Ishikawa (cell line): ENCODE data around the gene P3H2.
A peak's percentile ranks its signal among the peaks of the same experiment; 100 is the strongest.

Experiments
- CEBPB ChIP-seq: IDR thresholded peaks from 2 replicates; pipeline ENCODE4 v1.6.1; 2012
- CREB1 ChIP-seq: IDR thresholded peaks from 2 replicates; pipeline ENCODE4 v1.6.1; 2012; ENCODE audit warnings: low read depth
- EGR1 ChIP-seq: IDR thresholded peaks from 2 replicates; pipeline ENCODE4 v1.6.1; 2012
- EP300 ChIP-seq: IDR thresholded peaks from 2 replicates; pipeline ENCODE4 v1.6.1; 2012; ENCODE audit warnings: borderline replicate concordance
- FOXM1 ChIP-seq: IDR thresholded peaks from 2 replicates; pipeline ENCODE4 v1.6.1; 2012; ENCODE audit warnings: low read depth, borderline replicate concordance
- MAX ChIP-seq: IDR thresholded peaks from 2 replicates; pipeline ENCODE4 v1.6.1; 2012
- NFIC ChIP-seq: IDR thresholded peaks from 2 replicates; pipeline ENCODE4 v1.6.1; 2012
- RAD21 ChIP-seq: IDR thresholded peaks from 2 replicates; pipeline ENCODE4 v1.6.1; 2012; ENCODE audit warnings: low read depth
- REST ChIP-seq: IDR thresholded peaks from 2 replicates; pipeline ENCODE4 v1.6.1; 2012; ENCODE audit warnings: low read depth, mild to moderate bottlenecking
- TAF1 ChIP-seq: IDR thresholded peaks from 2 replicates; pipeline ENCODE4 v1.6.1; 2012; ENCODE audit warnings: low read depth, mild to moderate bottlenecking
- TCF12 ChIP-seq: IDR thresholded peaks from 2 replicates; pipeline ENCODE4 v1.6.1; 2012; ENCODE audit warnings: low read depth
- TEAD4 ChIP-seq: IDR thresholded peaks from 2 replicates; pipeline ENCODE4 v1.6.1; 2012
- USF1 ChIP-seq: IDR thresholded peaks from 2 replicates; pipeline ENCODE4 v1.6.1; 2012
- YY1 ChIP-seq: IDR thresholded peaks from 2 replicates; pipeline ENCODE4 v1.6.1; 2012; ENCODE audit warnings: low read depth
- ZBTB7A ChIP-seq: IDR thresholded peaks from 2 replicates; pipeline ENCODE4 v1.6.1; 2012; ENCODE audit warnings: low read depth

Gene P3H2

GRCh38 chr3:189953551-189953950 is 167.1 kb downstream of the P3H2 start:
- no peak for TF ChIP-seq TAF1
- no peak for TF ChIP-seq USF1
- no peak for TF ChIP-seq REST
- TF ChIP-seq RAD21 = no peak

- no peak for TF ChIP-seq USF1
- no peak for TF ChIP-seq TEAD4
- TF ChIP-seq TCF12 = no peak
- TF ChIP-seq NFIC = no peak
- TF ChIP-seq CREB1 = no peak
- TF ChIP-seq EGR1 = no peak
- no peak for TF ChIP-seq MAX
Observed at GRCh38 chr3:189952272-189952671, 168.4 kb downstream of the P3H2 start.

GRCh38 chr3:189950258-189950657 is 170.4 kb downstream of the P3H2 start:
- TF ChIP-seq RAD21 = peak; percentile 5; the same call in 1 of the 2 replicates
- no peak for TF ChIP-seq YY1

GRCh38 chr3:189949580-189949979 is 171.1 kb downstream of the P3H2 start:
- TF ChIP-seq FOXM1 = no peak
- TF ChIP-seq CEBPB = no peak
- TF ChIP-seq MAX = no peak
- TF ChIP-seq USF1 = no peak
- no peak for TF ChIP-seq TAF1
- TF ChIP-seq TCF12 = no peak
- TF ChIP-seq CREB1 = no peak
- TF ChIP-seq EGR1 = no peak
- TF ChIP-seq YY1 = no peak
- TF ChIP-seq RAD21 = no peak
- TF ChIP-seq REST = no peak
- TF ChIP-seq TEAD4 = no peak
- TF ChIP-seq ZBTB7A = no peak
- TF ChIP-seq NFIC = no peak
- no peak for TF ChIP-seq EP300

GRCh38 chr3:189948724-189949045 is 172.0 kb downstream of the P3H2 start:
- TF ChIP-seq CEBPB = no peak
- no peak for TF ChIP-seq EGR1
- TF ChIP-seq TAF1 = no peak
- TF ChIP-seq TEAD4 = no peak
- TF ChIP-seq CREB1 = no peak
- no peak for TF ChIP-seq USF1

- TF ChIP-seq MAX = peak; percentile 23; the same call in 1 of the 2 replicates
- no peak for TF ChIP-seq NFIC
- peak; percentile 98 for TF ChIP-seq RAD21
Observed at GRCh38 chr3:189947948-189948723, 172.6 kb downstream of the P3H2 start.
